Parathyroid adenoma (tissue), 2 donors: ENCODE data around the gene CASTOR2.

Experiments used
- H2AFZ ChIP-seq: fragments of 300-600 bp; sonication (generic); one replicate; pipeline ENCODE4 v1.7.0; 2017; ENCODE audit warnings: antibody characterized with exemption, mild to moderate bottlenecking
- H3K27ac ChIP-seq: fragments of 300-600 bp; sonication (generic); one replicate; pipeline ENCODE4 v1.7.0; 2017
- H3K27me3 ChIP-seq: fragments of 300-600 bp; sonication (generic); one replicate; pipeline ENCODE4 v1.7.0; 2017; ENCODE audit warnings: low read length; ENCODE audit not compliant: control insufficient read depth, insufficient read depth
- H3K36me3 ChIP-seq: fragments of 300-600 bp; sonication (generic); one replicate; pipeline ENCODE4 v1.7.0; 2017; ENCODE audit warnings: low read length; ENCODE audit not compliant: control insufficient read depth, insufficient read depth
- H3K4me1 ChIP-seq: fragments of 300-600 bp; sonication (generic); one replicate; pipeline ENCODE4 v1.7.0; 2017; ENCODE audit warnings: control low read depth
- H3K4me2 ChIP-seq: fragments of 300-600 bp; sonication (generic); one replicate; pipeline ENCODE4 v1.7.0; 2017; ENCODE audit warnings: low read length
- H3K4me3 ChIP-seq: fragments of 300-600 bp; sonication (generic); one replicate; pipeline ENCODE4 v1.7.0; 2017; ENCODE audit warnings: low read depth, low read length
- H3K79me2 ChIP-seq: fragments of 300-600 bp; sonication (generic); one replicate; pipeline ENCODE4 v1.7.0; 2017; ENCODE audit warnings: control low read depth
- H3K9ac ChIP-seq: fragments of 300-600 bp; sonication (generic); one replicate; pipeline ENCODE4 v1.7.0; 2017; ENCODE audit warnings: mild to moderate bottlenecking
- H3K9me3 ChIP-seq: fragments of 300-600 bp; sonication (generic); one replicate; pipeline ENCODE4 v1.7.0; 2017; ENCODE audit warnings: low read length; ENCODE audit not compliant: control insufficient read depth
- CTCF ChIP-seq: fragments of 300-600 bp; sonication (generic); IDR thresholded peaks from one replicate; pipeline ENCODE4 v1.7.0; 2017; ENCODE audit warnings: antibody characterized with exemption, mild to moderate bottlenecking
- donor health status: primary hyperparathyroidism.

Gene CASTOR2

GRCh38 chr7:75055830-75056772 lies 91.6 kb downstream of the CASTOR2 start:
- no peak for TF ChIP-seq CTCF
- Histone ChIP-seq H3K36me3 (no peaks in the 10 kb centered on the region), H2AFZ (no peak overlapping the region), H3K27me3 (no peaks in the 10 kb centered on the region), H3K9ac (no peak overlapping the region), H3K79me2 (no peaks in the 10 kb centered on the region), H3K27ac (no peak overlapping the region), H3K9me3 (no peaks in the 10 kb centered on the region), H3K4me3 (no peak overlapping the region), H3K4me2 (no peak overlapping the region), H3K4me1 (no peaks in the 10 kb centered on the region)

GRCh38 chr7:75058406-75058805 lies 93.9 kb downstream of the CASTOR2 start:
- H3K79me2 ChIP-seq, result no peaks in the 10 kb centered on the region
- H2AFZ ChIP-seq, result no peak overlapping the region
- H3K27me3 ChIP-seq, result no peaks in the 10 kb centered on the region
- no peaks in the 10 kb centered on the region for H3K9me3 ChIP-seq
- no peak overlapping the region for H3K4me3 ChIP-seq
- H3K4me1 ChIP-seq, result no peaks in the 10 kb centered on the region
- H3K9ac ChIP-seq, result no peak overlapping the region
- no peaks in the 10 kb centered on the region for H3K36me3 ChIP-seq
- H3K27ac ChIP-seq, result no peak overlapping the region
- no peak overlapping the region for H3K4me2 ChIP-seq
- no peak for TF ChIP-seq CTCF

GRCh38 chr7:75064291-75064690 lies 99.8 kb downstream of the CASTOR2 start:
- no peaks in the 10 kb centered on the region for H3K36me3 ChIP-seq
- H3K27ac ChIP-seq, result no peak overlapping the region
- no peaks in the 10 kb centered on the region for H3K27me3 ChIP-seq
- no peaks in the 10 kb centered on the region for H3K4me1 ChIP-seq
- H3K9ac ChIP-seq, result no peak overlapping the region
- no peak overlapping the region for H2AFZ ChIP-seq
- no peaks in the 10 kb centered on the region for H3K79me2 ChIP-seq
- H3K4me3 ChIP-seq, result no peak overlapping the region
- no peak overlapping the region for H3K4me2 ChIP-seq
- no peak for TF ChIP-seq CTCF
- no peaks in the 10 kb centered on the region for H3K9me3 ChIP-seq

- no peaks in the 10 kb centered on the region for H3K9me3 ChIP-seq
- H3K27me3 ChIP-seq, result no peaks in the 10 kb centered on the region
- no peaks in the 10 kb centered on the region for H3K36me3 ChIP-seq
- H3K9ac ChIP-seq, result no peak overlapping the region
- no peak overlapping the region for H3K4me2 ChIP-seq
- no peaks in the 10 kb centered on the region for H3K4me1 ChIP-seq
- no peak overlapping the region for H3K27ac ChIP-seq
- TF ChIP-seq CTCF, result no peak
- no peak overlapping the region for H2AFZ ChIP-seq
- no peaks in the 10 kb centered on the region for H3K79me2 ChIP-seq
- H3K4me3 ChIP-seq, result no peak overlapping the region
Observed at GRCh38 chr7:75064801-75065200, 100.3 kb downstream of the CASTOR2 start.

GRCh38 chr7:75066521-75066920 lies 102.0 kb downstream of the CASTOR2 start:
- no peaks in the 10 kb centered on the region for H3K36me3 ChIP-seq
- H3K9me3 ChIP-seq, result no peaks in the 10 kb centered on the region
- H3K4me2 ChIP-seq, result no peak overlapping the region
- no peak overlapping the region for H3K9ac ChIP-seq
- no peaks in the 10 kb centered on the region for H3K4me1 ChIP-seq
- TF ChIP-seq CTCF, result no peak
- H3K27ac ChIP-seq, result no peak overlapping the region
- no peak overlapping the region for H2AFZ ChIP-seq
- no peaks in the 10 kb centered on the region for H3K79me2 ChIP-seq
- no peak overlapping the region for H3K4me3 ChIP-seq
- no peaks in the 10 kb centered on the region for H3K27me3 ChIP-seq
